ENCODE data around the gene CDK5RAP3. TPM values are rescaled to one million over a fixed set of nuclear protein-coding genes. Genes with fewer than 3 reads are reported as not detected.

The CDK5RAP3 gene
- total RNA-seq, 1 donor from 2014 or later = 62.8 TPM

- H3K27me3 Mint-ChIP-seq (ENCODE audit: low read depth, unreplicated experiment) = peaks cover 10% of the 10 kb centered on the region
- H3K9me3 Mint-ChIP-seq (ENCODE audit: unreplicated experiment) = no peaks in the 10 kb centered on the region
- FAIRE-seq (no peak), DNase-seq (ENCODE audit: low read depth) (no peak)
- H3K4me2 ChIP-seq (ENCODE audit: low read length) = no peak overlapping the region
- no peak overlapping the region for H3K27ac ChIP-seq (ENCODE audit: low read depth, low read length)
- H2AFZ ChIP-seq (ENCODE audit: low read depth, low read length) = peak overlapping the region; percentile 52
- no peak overlapping the region for H3K4me3 ChIP-seq (ENCODE audit: insufficient read depth, low read depth, low read length)
- H3K27me3 ChIP-seq (ENCODE audit: insufficient read depth, low read length) = no peaks in the 10 kb centered on the region
- TF ChIP-seq CTCF (IDR thresholded peaks at IDR 0.05; ENCODE audit: insufficient read depth, low read depth, low read length) (no peak), EZH2 (IDR thresholded peaks at IDR 0.05; ENCODE audit: insufficient read depth, low read length) (no peak)
- H3K9me3 ChIP-seq (ENCODE audit: insufficient read depth, low read depth, low read length) = no peaks in the 10 kb centered on the region
- no peak overlapping the region for H3K4me3 Mint-ChIP-seq (ENCODE audit: unreplicated experiment)
- H4K20me1 ChIP-seq (ENCODE audit: insufficient read depth, low read length) = no peaks in the 10 kb centered on the region
- H3K79me2 ChIP-seq (ENCODE audit: insufficient read depth, low read length) = no peaks in the 10 kb centered on the region
- no peak overlapping the region for H3K27ac Mint-ChIP-seq (ENCODE audit: unreplicated experiment)
- peaks cover 6% of the 10 kb centered on the region for H3K4me1 ChIP-seq (ENCODE audit: insufficient read depth, low read length)
- no peak overlapping the region for H3K9ac ChIP-seq (ENCODE audit: low read length)
- H3K4me1 Mint-ChIP-seq (ENCODE audit: low read depth, unreplicated experiment) = peaks cover 15% of the 10 kb centered on the region
- no peaks in the 10 kb centered on the region for H3K36me3 ChIP-seq (ENCODE audit: insufficient read depth, low read length)
- H3K36me3 Mint-ChIP-seq (ENCODE audit: low read depth, unreplicated experiment) = peaks cover 3% of the 10 kb centered on the region
Measured at GRCh38 chr17:47990962-47991731, 20.2 kb downstream of the CDK5RAP3 start.

DNA sequence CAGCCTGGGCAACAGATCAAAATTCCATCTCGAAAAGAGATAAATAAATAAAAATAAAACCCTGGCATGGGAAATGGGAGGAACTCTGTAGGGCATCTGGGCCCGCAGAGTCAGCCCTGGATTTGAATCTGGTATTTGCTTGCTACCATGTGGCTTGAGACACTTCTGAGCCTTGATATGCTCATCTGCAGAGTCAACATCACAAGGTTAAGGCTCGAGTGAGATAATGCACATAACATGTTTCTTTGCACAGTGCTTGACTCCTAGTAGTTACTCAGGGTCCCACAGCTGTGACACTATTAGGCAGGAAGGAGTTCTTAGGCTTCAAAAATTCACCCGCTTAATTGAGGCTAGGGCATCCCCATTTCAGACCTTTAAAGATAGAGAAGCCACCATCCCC lies 21.3 kb downstream of the CDK5RAP3 start:
- TF ChIP-seq EZH2 (IDR thresholded peaks at IDR 0.05; ENCODE audit: insufficient read depth, low read length) = no peak
- TF ChIP-seq CTCF (IDR thresholded peaks at IDR 0.05; ENCODE audit: insufficient read depth, low read depth, low read length) = no peak
- Mint-ChIP-seq H3K9me3 (ENCODE audit: unreplicated experiment) (no peaks in the 10 kb centered on the region), H3K4me1 (ENCODE audit: low read depth, unreplicated experiment) (peaks cover 14% of the 10 kb centered on the region)

GRCh38 chr17:47993031-47993564 lies 22.2 kb downstream of the CDK5RAP3 start:
- H3K27ac ChIP-seq (ENCODE audit: low read depth, low read length) = no peak overlapping the region

More for the DNA sequence above, 21.3 kb downstream of the CDK5RAP3 start:
- Histone ChIP-seq H3K4me1 (ENCODE audit: insufficient read depth, low read length) (peaks cover 5% of the 10 kb centered on the region), H3K9me3 (ENCODE audit: insufficient read depth, low read depth, low read length) (no peaks in the 10 kb centered on the region), H3K4me2 (ENCODE audit: low read length) (no peak overlapping the region), H2AFZ (ENCODE audit: low read depth, low read length) (no peak overlapping the region), H3K27me3 (ENCODE audit: insufficient read depth, low read length) (no peaks in the 10 kb centered on the region), H3K79me2 (ENCODE audit: insufficient read depth, low read length) (no peaks in the 10 kb centered on the region), H3K36me3 (ENCODE audit: insufficient read depth, low read length) (no peaks in the 10 kb centered on the region), H4K20me1 (ENCODE audit: insufficient read depth, low read length) (no peaks in the 10 kb centered on the region), H3K4me3 (ENCODE audit: insufficient read depth, low read depth, low read length) (no peak overlapping the region), H3K27ac (ENCODE audit: low read depth, low read length) (no peak overlapping the region), H3K9ac (ENCODE audit: low read length) (no peak overlapping the region)
- FAIRE-seq (no peak), DNase-seq (ENCODE audit: low read depth) (no peak)
- Mint-ChIP-seq H3K27me3 (ENCODE audit: low read depth, unreplicated experiment) (peaks cover 5% of the 10 kb centered on the region), H3K4me3 (ENCODE audit: unreplicated experiment) (no peak overlapping the region), H3K27ac (ENCODE audit: unreplicated experiment) (no peak overlapping the region), H3K36me3 (ENCODE audit: low read depth, unreplicated experiment) (no peaks in the 10 kb centered on the region)

More at GRCh38 chr17:47993031-47993564, 22.2 kb downstream of the CDK5RAP3 start:
- Mint-ChIP-seq H3K9me3 (ENCODE audit: unreplicated experiment) (no peaks in the 10 kb centered on the region), H3K36me3 (ENCODE audit: low read depth, unreplicated experiment) (no peaks in the 10 kb centered on the region), H3K4me3 (ENCODE audit: unreplicated experiment) (no peak overlapping the region), H3K27me3 (ENCODE audit: low read depth, unreplicated experiment) (peaks cover 1% of the 10 kb centered on the region), H3K27ac (ENCODE audit: unreplicated experiment) (no peak overlapping the region), H3K4me1 (ENCODE audit: low read depth, unreplicated experiment) (peaks cover 10% of the 10 kb centered on the region)
- DNase-seq (ENCODE audit: low read depth) = no peak
- H3K9me3 ChIP-seq (ENCODE audit: insufficient read depth, low read depth, low read length) = no peaks in the 10 kb centered on the region
- TF ChIP-seq CTCF (IDR thresholded peaks at IDR 0.05; ENCODE audit: insufficient read depth, low read depth, low read length) = no peak
- TF ChIP-seq EZH2 (IDR thresholded peaks at IDR 0.05; ENCODE audit: insufficient read depth, low read length) = no peak
- no peaks in the 10 kb centered on the region for H3K27me3 ChIP-seq (ENCODE audit: insufficient read depth, low read length)
- H3K4me3 ChIP-seq (ENCODE audit: insufficient read depth, low read depth, low read length) = no peak overlapping the region
- no peaks in the 10 kb centered on the region for H3K4me1 ChIP-seq (ENCODE audit: insufficient read depth, low read length)
- H2AFZ ChIP-seq (ENCODE audit: low read depth, low read length) = no peak overlapping the region
- no peaks in the 10 kb centered on the region for H3K79me2 ChIP-seq (ENCODE audit: insufficient read depth, low read length)
- no peak overlapping the region for H3K4me2 ChIP-seq (ENCODE audit: low read length)
- no peaks in the 10 kb centered on the region for H4K20me1 ChIP-seq (ENCODE audit: insufficient read depth, low read length)
- no peak for FAIRE-seq
- no peaks in the 10 kb centered on the region for H3K36me3 ChIP-seq (ENCODE audit: insufficient read depth, low read length)
- H3K9ac ChIP-seq (ENCODE audit: low read length) = no peak overlapping the region
